MG63 (cell line): ENCODE measurements around the gene PP2D1. TPM values are rescaled to one million over a fixed set of nuclear protein-coding genes. Genes with fewer than 3 reads are reported as not detected.
"Not testable (repeated sequence)": the region's sequence is repeated elsewhere in the genome, so short reads cannot be mapped to it uniquely, and the experiment has no call there.

Source experiments
- DNase-seq: peaks from one replicate; pipeline ENCODE4 v3.0.0-alpha.2; 2020
- H3K27me3 ChIP-seq: fragments of 250-450 bp; sonication (Bioruptor Pico); 2 replicates; pipeline ENCODE4 v1.5.1; 2020; ENCODE audit warnings: mild to moderate bottlenecking, moderate library complexity
- H3K36me3 ChIP-seq: fragments of 250-450 bp; sonication (Bioruptor Pico); 2 replicates; pipeline ENCODE4 v1.5.1; 2020; ENCODE audit warnings: mild to moderate bottlenecking, moderate library complexity
- H3K4me3 ChIP-seq: fragments of 250-450 bp; sonication (Bioruptor Pico); 2 replicates; pipeline ENCODE4 v1.5.1; 2020; ENCODE audit warnings: mild to moderate bottlenecking, moderate library complexity
- H3K9me3 ChIP-seq: fragments of 250-450 bp; sonication (Bioruptor Pico); 2 replicates; pipeline ENCODE4 v1.5.1; 2020; ENCODE audit warnings: mild to moderate bottlenecking, moderate library complexity
- total RNA-seq: library from RNA; depleted of rRNA; stranded (reverse); fragments of >200 nt; shearing (Covaris generic); gene quantifications from 2 replicates; pipeline ENCODE4 v1.2.3, GENCODE V29; 2014; ENCODE audit warnings: low replicate concordance

PP2D1 gene
- total RNA-seq, 1 experiment from 2014 or later = not detected

GRCh38 chr3:20016076-20016475 is 4.0 kb upstream of the PP2D1 start:
- DNase-seq, H3K36me3 ChIP-seq, H3K27me3 ChIP-seq, H3K9me3 ChIP-seq, H3K4me3 ChIP-seq: not testable (repeated sequence)

GRCh38 chr3:20015525-20015924 is 3.5 kb upstream of the PP2D1 start:
- H3K36me3 ChIP-seq = no peaks in the 10 kb centered on the region
- DNase-seq = no peak
- H3K9me3 ChIP-seq = no peaks in the 10 kb centered on the region
- no peak overlapping the region for H3K4me3 ChIP-seq
- no peaks in the 10 kb centered on the region for H3K27me3 ChIP-seq

- no peak for DNase-seq
- no peaks in the 10 kb centered on the region for H3K27me3 ChIP-seq
- no peaks in the 10 kb centered on the region for H3K9me3 ChIP-seq
- H3K36me3 ChIP-seq = no peaks in the 10 kb centered on the region
- no peak overlapping the region for H3K4me3 ChIP-seq
Measured at GRCh38 chr3:20013396-20013795, 1.3 kb upstream of the PP2D1 start.

- Histone ChIP-seq H3K27me3 (no peaks in the 10 kb centered on the region), H3K36me3 (no peaks in the 10 kb centered on the region), H3K4me3 (no peak overlapping the region), H3K9me3 (no peaks in the 10 kb centered on the region)
- no peak for DNase-seq
Measured at GRCh38 chr3:20008646-20009045, 3.4 kb downstream of the PP2D1 start.

GRCh38 chr3:20007960-20008359 is 4.1 kb downstream of the PP2D1 start:
- H3K36me3 ChIP-seq = no peaks in the 10 kb centered on the region
- no peaks in the 10 kb centered on the region for H3K9me3 ChIP-seq
- DNase-seq = no peak
- no peak overlapping the region for H3K4me3 ChIP-seq
- no peaks in the 10 kb centered on the region for H3K27me3 ChIP-seq

GRCh38 chr3:20001932-20002331 is 10.1 kb downstream of the PP2D1 start:
- no peak overlapping the region for H3K4me3 ChIP-seq

DNA sequence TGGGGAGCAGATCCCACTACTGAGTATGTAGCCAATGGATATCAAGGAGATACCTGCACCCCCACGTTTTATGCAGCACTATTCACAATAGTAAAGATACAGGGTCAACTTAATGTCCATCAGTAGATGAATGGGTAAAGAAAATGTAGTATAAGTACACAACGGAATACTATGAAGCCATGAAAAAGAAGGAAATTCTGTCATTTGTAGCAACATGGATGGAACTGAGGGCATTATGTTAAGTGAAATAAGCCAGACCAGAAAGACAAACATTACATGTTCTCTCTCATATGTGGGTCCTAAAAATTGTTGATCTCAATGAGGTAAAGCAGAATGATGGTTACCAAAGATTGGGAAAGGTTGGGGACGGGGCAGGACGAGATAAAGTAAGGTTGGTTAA is 14.6 kb downstream of the PP2D1 start:
- H3K9me3 ChIP-seq = no peaks in the 10 kb centered on the region
- H3K27me3 ChIP-seq = no peaks in the 10 kb centered on the region
- no peak for DNase-seq
- H3K4me3 ChIP-seq = no peak overlapping the region
- no peaks in the 10 kb centered on the region for H3K36me3 ChIP-seq

More at GRCh38 chr3:20001932-20002331, 10.1 kb downstream of the PP2D1 start:
- H3K36me3 ChIP-seq = no peaks in the 10 kb centered on the region
- H3K9me3 ChIP-seq = no peaks in the 10 kb centered on the region
- DNase-seq = no peak
- H3K27me3 ChIP-seq = no peaks in the 10 kb centered on the region

- no peaks in the 10 kb centered on the region for H3K27me3 ChIP-seq
- H3K9me3 ChIP-seq = no peaks in the 10 kb centered on the region
- no peak for DNase-seq
- no peak overlapping the region for H3K4me3 ChIP-seq
- H3K36me3 ChIP-seq = no peaks in the 10 kb centered on the region
Measured at GRCh38 chr3:19994796-19995195, 17.3 kb downstream of the PP2D1 start.

- not testable (repeated sequence) for H3K36me3 ChIP-seq, H3K9me3 ChIP-seq, DNase-seq, H3K27me3 ChIP-seq, H3K4me3 ChIP-seq
Measured at GRCh38 chr3:19988904-19989303, 23.2 kb downstream of the PP2D1 start.

- Histone ChIP-seq H3K4me3 (no peak overlapping the region), H3K36me3 (peaks cover 9% of the 10 kb centered on the region), H3K9me3 (no peaks in the 10 kb centered on the region), H3K27me3 (no peaks in the 10 kb centered on the region)
- no peak for DNase-seq
Measured at GRCh38 chr3:19972054-19972453, 40.0 kb downstream of the PP2D1 start.

DNA sequence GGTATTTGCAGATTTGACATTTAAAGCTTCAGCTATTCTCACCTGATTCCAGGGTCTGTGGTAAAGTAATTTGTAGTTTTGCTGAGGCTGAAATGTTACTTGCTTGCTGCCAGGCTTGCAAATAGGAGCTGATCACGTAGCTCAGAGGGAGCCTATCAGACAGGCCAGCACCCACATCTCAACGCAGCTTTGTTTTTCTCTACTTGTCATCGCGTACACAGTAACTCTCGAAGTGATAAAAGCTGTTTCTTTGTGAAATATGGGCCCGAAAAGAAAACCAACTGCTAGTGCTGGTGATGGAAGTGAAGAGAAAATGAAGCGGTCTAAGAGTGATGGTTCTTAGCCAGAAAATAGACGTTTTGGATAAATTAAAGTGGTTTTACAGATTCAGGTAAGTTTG is 41.7 kb downstream of the PP2D1 start:
- no peaks in the 10 kb centered on the region for H3K9me3 ChIP-seq

DNA sequence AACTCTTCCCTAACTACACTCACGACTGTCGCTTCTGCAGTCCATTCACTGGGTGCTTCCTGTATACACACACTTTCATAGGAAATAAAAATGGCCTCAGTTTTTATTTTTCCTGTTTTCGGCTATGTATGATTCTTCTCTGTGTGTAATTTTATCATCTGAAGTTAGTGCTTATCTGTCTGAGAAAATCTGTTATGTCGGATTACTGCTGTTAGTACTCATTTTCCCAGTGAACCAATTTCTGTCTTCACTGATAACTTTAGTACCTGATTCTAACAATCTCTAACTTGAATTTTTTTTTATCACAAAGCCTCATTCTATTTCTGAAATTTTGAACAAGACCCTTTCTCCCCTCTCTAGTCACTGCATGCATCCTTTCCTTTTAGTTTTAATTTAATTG is 44.3 kb downstream of the PP2D1 start:
- DNase-seq = no peak
- H3K27me3 ChIP-seq = no peaks in the 10 kb centered on the region
- H3K36me3 ChIP-seq = no peaks in the 10 kb centered on the region; the same call in 1 of the 2 replicates
- H3K9me3 ChIP-seq = no peaks in the 10 kb centered on the region
- H3K4me3 ChIP-seq = no peak overlapping the region

More for the DNA sequence above, 41.7 kb downstream of the PP2D1 start:
- Histone ChIP-seq H3K36me3 (peaks cover 2% of the 10 kb centered on the region), H3K4me3 (no peak overlapping the region), H3K27me3 (no peaks in the 10 kb centered on the region)
- DNase-seq = no peak

GRCh38 chr3:19967208-19967607 is 44.9 kb downstream of the PP2D1 start:
- Histone ChIP-seq H3K4me3 (no peak overlapping the region), H3K36me3 (no peaks in the 10 kb centered on the region; the same call in 1 of the 2 replicates), H3K27me3 (no peaks in the 10 kb centered on the region), H3K9me3 (no peaks in the 10 kb centered on the region)
- no peak for DNase-seq

DNA sequence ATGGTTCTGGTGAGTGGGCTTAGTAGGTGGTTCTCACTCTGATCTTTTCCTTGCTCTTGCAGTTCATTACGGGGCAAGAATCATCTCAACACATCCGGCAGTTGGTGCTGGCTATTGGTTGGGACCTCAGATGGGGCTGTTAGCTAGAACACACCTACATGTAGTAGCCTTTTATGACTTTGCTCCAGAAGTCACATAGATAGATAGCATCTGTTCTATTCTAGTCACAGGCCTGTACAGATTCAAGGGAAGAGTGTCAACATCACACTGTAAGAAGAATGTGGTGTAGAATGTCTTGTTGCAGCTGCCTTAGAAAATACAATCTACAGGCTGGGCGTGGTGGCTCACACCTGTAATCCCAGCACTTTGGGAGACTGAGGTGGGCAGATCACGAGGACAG is 50.1 kb downstream of the PP2D1 start:
- Histone ChIP-seq H3K27me3 (no peaks in the 10 kb centered on the region), H3K9me3 (no peaks in the 10 kb centered on the region), H3K36me3 (no peaks in the 10 kb centered on the region; the same call in 1 of the 2 replicates), H3K4me3 (no peak overlapping the region)
- no peak for DNase-seq

DNA sequence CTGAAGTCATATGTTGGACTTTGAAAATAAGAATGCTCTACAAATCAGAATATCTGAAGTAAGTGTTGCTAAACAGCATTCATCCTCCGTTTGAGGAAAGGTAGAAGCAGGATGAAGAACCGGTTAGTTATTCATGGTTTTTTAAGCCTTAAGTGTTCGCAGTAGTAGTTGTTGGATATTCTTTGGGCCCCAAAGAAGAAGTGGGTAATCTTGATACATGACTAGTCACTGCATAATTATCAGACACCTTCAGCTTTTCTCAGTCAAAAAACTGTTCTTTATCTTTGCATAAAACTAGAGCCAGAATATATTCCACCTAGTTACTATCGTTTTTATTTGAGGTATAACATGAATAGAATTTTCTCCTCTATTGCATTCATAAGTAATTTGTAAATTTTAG is 51.4 kb downstream of the PP2D1 start:
- H3K4me3 ChIP-seq = no peak overlapping the region
- DNase-seq = no peak
- H3K36me3 ChIP-seq = no peaks in the 10 kb centered on the region; the same call in 1 of the 2 replicates
- no peaks in the 10 kb centered on the region for H3K9me3 ChIP-seq
- no peaks in the 10 kb centered on the region for H3K27me3 ChIP-seq

DNA sequence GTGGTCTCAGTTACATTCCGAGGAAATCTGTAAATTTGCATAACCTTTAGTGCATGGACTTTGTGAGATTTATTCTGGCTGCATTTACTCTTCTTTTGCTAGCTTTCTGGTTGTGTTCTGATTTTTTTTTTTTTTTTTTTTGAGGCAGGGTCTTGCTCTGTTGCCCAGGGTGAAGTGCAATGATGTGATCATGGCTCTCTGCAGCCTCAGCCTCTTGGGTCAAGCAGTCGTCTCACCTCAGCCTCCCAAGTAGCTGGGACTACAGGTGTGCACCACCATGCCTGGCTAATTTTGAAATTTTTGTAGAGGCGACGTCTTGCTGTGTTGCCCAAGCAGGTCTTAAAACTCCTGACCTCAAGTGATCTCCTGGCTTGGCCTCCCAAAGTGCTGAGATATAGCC is 52.6 kb downstream of the PP2D1 start:
- H3K4me3 ChIP-seq = no peak overlapping the region
- no peaks in the 10 kb centered on the region; the same call in 1 of the 2 replicates for H3K36me3 ChIP-seq
- H3K9me3 ChIP-seq = no peaks in the 10 kb centered on the region
- no peak for DNase-seq
- H3K27me3 ChIP-seq = no peaks in the 10 kb centered on the region

GRCh38 chr3:19957354-19957753 is 54.7 kb downstream of the PP2D1 start:
- not testable (repeated sequence) for H3K9me3 ChIP-seq, H3K4me3 ChIP-seq, H3K36me3 ChIP-seq, DNase-seq, H3K27me3 ChIP-seq

DNA sequence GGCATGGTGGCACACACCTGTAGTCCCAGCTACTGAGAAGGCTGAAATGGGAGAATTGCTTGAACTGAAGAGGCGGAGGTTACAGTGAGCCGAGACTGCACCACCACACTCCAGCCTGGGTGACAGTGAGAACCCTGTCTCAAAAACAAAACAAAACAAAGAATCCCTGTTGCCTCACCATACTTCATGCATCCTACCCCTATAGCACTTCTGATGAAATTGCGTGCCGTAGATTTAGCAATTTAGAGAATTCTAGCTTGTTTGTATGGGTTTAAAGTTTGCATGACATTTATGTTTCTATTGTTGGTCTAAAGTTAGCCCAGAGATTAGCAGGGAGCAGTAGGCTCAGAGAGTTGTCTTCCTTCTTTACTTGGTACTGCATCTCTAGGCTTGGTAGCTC is 57.4 kb downstream of the PP2D1 start:
- H3K4me3 ChIP-seq = no peak overlapping the region
- no peaks in the 10 kb centered on the region for H3K9me3 ChIP-seq
- DNase-seq = no peak
- H3K36me3 ChIP-seq = peaks cover 9% of the 10 kb centered on the region; the same call in 1 of the 2 replicates
- no peaks in the 10 kb centered on the region for H3K27me3 ChIP-seq

DNA sequence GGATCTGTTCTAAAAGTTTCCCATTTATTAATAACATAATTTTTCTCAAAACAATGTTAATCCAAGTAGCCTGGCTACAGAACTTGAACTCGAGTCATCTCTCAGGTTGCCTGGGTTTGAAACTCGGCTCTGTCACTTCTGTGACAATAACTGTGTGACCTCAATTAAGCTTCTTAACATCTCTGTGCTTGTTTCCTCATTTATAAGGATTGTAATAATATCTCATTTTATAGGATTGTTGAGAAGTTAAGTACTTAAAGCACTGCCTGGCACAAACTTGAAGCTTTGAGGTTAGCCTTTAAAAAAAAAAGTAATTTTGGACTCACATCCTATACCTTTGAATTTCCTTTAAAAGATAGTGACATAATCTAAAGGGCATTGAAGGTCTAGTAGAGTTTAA is 61.7 kb downstream of the PP2D1 start:
- Histone ChIP-seq H3K9me3 (no peaks in the 10 kb centered on the region), H3K36me3 (peaks cover 12% of the 10 kb centered on the region; the same call in 1 of the 2 replicates), H3K27me3 (no peaks in the 10 kb centered on the region), H3K4me3 (no peak overlapping the region)
- no peak for DNase-seq
